ENCODE data around the gene RNF212B. TPM values are rescaled to one million over a fixed set of nuclear protein-coding genes. Genes with fewer than 3 reads are reported as not detected.

The RNF212B gene
- total and polyA plus RNA-seq, 2 of the 13 experiments (the other 11 are each of a cell fraction or from before 2014, with no cell fraction given) = 0.05 TPM; not detected in 1

GRCh38 chr14:23307687-23308644, 70.2 kb downstream of the RNF212B start (continued):
- TF ChIP-seq, protein P1, sequence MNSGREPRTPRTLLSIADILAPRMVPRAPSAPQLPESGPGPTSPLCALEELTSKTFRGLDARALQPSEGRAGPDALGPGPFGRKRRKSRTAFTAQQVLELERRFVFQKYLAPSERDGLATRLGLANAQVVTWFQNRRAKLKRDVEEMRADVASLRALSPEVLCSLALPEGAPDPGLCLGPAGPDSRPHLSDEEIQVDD (CRISPR knock-in tag; IDR thresholded peaks at IDR 0.05; ENCODE audit: borderline replicate concordance) = no peak
- TF ChIP-seq MLX (CRISPR knock-in tag; IDR thresholded peaks at IDR 0.05) (no peak), ZNF619 (CRISPR knock-in tag; IDR thresholded peaks at IDR 0.05) (no peak), KDM1A (CRISPR knock-in tag; IDR thresholded peaks at IDR 0.05) (no peak), ETV6 (CRISPR knock-in tag; conservative IDR thresholded peaks at IDR 0.05) (no peak), ZNF510 (CRISPR knock-in tag; IDR thresholded peaks at IDR 0.05; ENCODE audit: low read depth) (no peak), ZNF296 (CRISPR knock-in tag; conservative IDR thresholded peaks at IDR 0.05) (no peak), HOXA5 (CRISPR knock-in tag; IDR thresholded peaks at IDR 0.05) (no peak), CC2D1A (CRISPR knock-in tag; IDR thresholded peaks at IDR 0.05) (peak; percentile 61; the same call in 1 of the 2 replicates), JUN (CRISPR knock-in tag; IDR thresholded peaks at IDR 0.05) (no peak), HMG20A (CRISPR knock-in tag; IDR thresholded peaks at IDR 0.05; ENCODE audit: borderline replicate concordance) (no peak), SP4 (CRISPR knock-in tag; IDR thresholded peaks at IDR 0.05) (no peak), GMEB1 (CRISPR knock-in tag; IDR thresholded peaks at IDR 0.05; ENCODE audit: borderline replicate concordance) (no peak), MXD1 (CRISPR knock-in tag; IDR thresholded peaks at IDR 0.05) (peak; percentile 40; the same call in 1 of the 2 replicates), RBFOX2 (IDR thresholded peaks at IDR 0.05; ENCODE audit: low read depth, low read length) (no peak; the same call in none of the 2 replicates), TAF15 (IDR thresholded peaks at IDR 0.05; ENCODE audit: low read depth, low read length, poor library complexity, severe bottlenecking) (no peak), RBAK (CRISPR knock-in tag; IDR thresholded peaks at IDR 0.05) (no peak), ZNF430 (CRISPR knock-in tag; IDR thresholded peaks at IDR 0.05) (0 out of 2 replicates have a peak, but pooled peaks have one; percentile 9), ISL2 (CRISPR knock-in tag; IDR thresholded peaks at IDR 0.05) (no peak), KLF13 (CRISPR knock-in tag; IDR thresholded peaks at IDR 0.05) (0 out of 2 replicates have a peak, but pooled peaks have one; percentile 25), THAP8 (CRISPR knock-in tag; IDR thresholded peaks at IDR 0.05; ENCODE audit: borderline replicate concordance) (no peak), GATA4 (IDR thresholded peaks at IDR 0.05; ENCODE audit: borderline replicate concordance, low read depth) (no peak)
- TF ChIP-seq, protein P2, sequence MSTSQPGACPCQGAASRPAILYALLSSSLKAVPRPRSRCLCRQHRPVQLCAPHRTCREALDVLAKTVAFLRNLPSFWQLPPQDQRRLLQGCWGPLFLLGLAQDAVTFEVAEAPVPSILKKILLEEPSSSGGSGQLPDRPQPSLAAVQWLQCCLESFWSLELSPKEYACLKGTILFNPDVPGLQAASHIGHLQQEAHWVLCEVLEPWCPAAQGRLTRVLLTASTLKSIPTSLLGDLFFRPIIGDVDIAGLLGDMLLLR (CRISPR knock-in tag; IDR thresholded peaks at IDR 0.05) = no peak
- TF ChIP-seq, protein P3, sequence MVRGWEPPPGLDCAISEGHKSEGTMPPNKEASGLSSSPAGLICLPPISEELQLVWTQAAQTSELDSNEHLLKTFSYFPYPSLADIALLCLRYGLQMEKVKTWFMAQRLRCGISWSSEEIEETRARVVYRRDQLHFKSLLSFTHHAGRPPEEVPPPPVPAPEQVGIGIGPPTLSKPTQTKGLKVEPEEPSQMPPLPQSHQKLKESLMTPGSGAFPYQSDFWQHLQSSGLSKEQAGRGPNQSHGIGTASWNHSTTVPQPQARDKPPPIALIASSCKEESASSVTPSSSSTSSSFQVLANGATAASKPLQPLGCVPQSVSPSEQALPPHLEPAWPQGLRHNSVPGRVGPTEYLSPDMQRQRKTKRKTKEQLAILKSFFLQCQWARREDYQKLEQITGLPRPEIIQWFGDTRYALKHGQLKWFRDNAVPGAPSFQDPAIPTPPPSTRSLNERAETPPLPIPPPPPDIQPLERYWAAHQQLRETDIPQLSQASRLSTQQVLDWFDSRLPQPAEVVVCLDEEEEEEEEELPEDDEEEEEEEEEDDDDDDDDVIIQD (CRISPR knock-in tag; IDR thresholded peaks at IDR 0.05; ENCODE audit: low read depth) = 0 out of 2 replicates have a peak, but pooled peaks have one; percentile 20

All from HepG2 (cell line).